ENCODE results near the gene ZNF280B.

GRCh38 chr22:22479999-22480532 lies 28.5 kb downstream of the ZNF280B start:
- TF ChIP-seq POLR2A (IDR thresholded peaks at IDR 0.05) = no peak
- no peak for TF ChIP-seq CTCF (IDR thresholded peaks at IDR 0.05)

Data from uterus (tissue), 2 donors.